ENCODE data around the gene TINAG.

GRCh38 chr6:54377776-54378175 lies 69.5 kb downstream of the TINAG start:
- no peak for TF ChIP-seq CTCF (conservative IDR thresholded peaks at IDR 0.05; ENCODE audit: low read length)
- TF ChIP-seq EZH2phosphoT487 (IDR thresholded peaks at IDR 0.05; ENCODE audit: borderline replicate concordance, low read depth, low read length) = no peak

Measured in OCI-LY7 (cell line).